Prostate gland (tissue), 2 donors: ENCODE measurements around the gene COTL1. TPM values are rescaled to one million over a fixed set of nuclear protein-coding genes. Genes with fewer than 3 reads are reported as not detected.

Experiments
- DNase-seq: peaks from one replicate; pipeline ENCODE4 v3.0.0-alpha.2; 2019; ENCODE audit warnings: low spot score
- H3K27ac ChIP-seq, 2 donors: fragments of 200-600 bp; sonication (generic); 2 replicates each; pipeline ENCODE4 v1.5.1; 2017 to 2019
- H3K27me3 ChIP-seq: fragments of 200-600 bp; sonication (generic); replicated peaks from 2 replicates; pipeline ENCODE4 v1.5.1; 2019; ENCODE audit not compliant: insufficient read depth
- H3K36me3 ChIP-seq, 2 donors: fragments of 200-600 bp; sonication (generic); 1 replicate in 1 of 2; 2 replicates in 1 of 2; pipeline versions ENCODE4 v1.5.1 to v1.8.1; 2017 to 2019
- H3K4me1 ChIP-seq: fragments of 200-600 bp; sonication (generic); replicated peaks from 2 replicates; pipeline ENCODE4 v1.5.1; 2019
- H3K4me3 ChIP-seq, 2 donors: fragments of 200-600 bp; sonication (generic); 2 replicates each; pipeline ENCODE4 v1.5.1; 2017 to 2019
- H3K9me3 ChIP-seq: fragments of 200-600 bp; sonication (generic); 2 replicates; pipeline ENCODE4 v1.5.1; 2017
- CTCF ChIP-seq, 4 experiments: fragments of 200-600 bp in 2 of 4; fragments of 450-650 bp in 2 of 4; sonication (generic) in 2 of 4; IDR thresholded peaks; 1 replicate in 3 of 4; 2 replicates in 1 of 4; pipeline ENCODE4 v1.5.1; 2016 to 2019; ENCODE audit warnings: antibody characterized with exemption in 4 of 4, mild to moderate bottlenecking in 2 of 4, moderate library complexity in 2 of 4
- POLR2A ChIP-seq: fragments of 450-650 bp; IDR thresholded peaks from one replicate; pipeline ENCODE4 v1.6.1; 2016; ENCODE audit warnings: antibody characterized with exemption, mild to moderate bottlenecking
- POLR2AphosphoS5 ChIP-seq: sonication (generic); formaldehyde crosslinking; IDR thresholded peaks from one replicate; pipeline ENCODE4 v1.6.1; 2017; ENCODE audit warnings: antibody characterized with exemption
- WGBS: methylation state at CpG from one replicate; pipeline ENCODE4 v1.1.5; 2018; 5-methylcytosine and 5-hydroxymethylcytosine counted together
- intact Hi-C: fragments of 100-400 bp; cut with DNase I; formaldehyde crosslinking; loops from one replicate; pipeline ENCODE4 v1.14.2; 2022
- total RNA-seq, 2 donors: library from RNA; depleted of rRNA; stranded (reverse); fragments of >200 nt; gene quantifications; one replicate each; pipeline ENCODE4 v1.1.0, GENCODE V29; 2016

COTL1 gene
- total RNA-seq, 2 donors from 2014 or later: 46.8 to 110 TPM

- no peaks in the 10 kb centered on the region for H3K9me3 ChIP-seq
- no peak overlapping the region for H3K4me3 ChIP-seq
- H3K27ac ChIP-seq: no peak overlapping the region
- TF ChIP-seq CTCF (IDR thresholded peaks at IDR 0.05) (no peak), POLR2A (no peak), POLR2AphosphoS5 (no peak)
- no peak for DNase-seq
- no peaks in the 10 kb centered on the region for H3K36me3 ChIP-seq
- intact Hi-C loops: no loop called here
- H3K27me3 ChIP-seq: no peaks in the 10 kb centered on the region
- no peaks in the 10 kb centered on the region for H3K4me1 ChIP-seq
- 87% methylated on average over 22 of the region's 22 CpGs for WGBS
Observed at GRCh38 chr16:84565669-84566495, 52.0 kb downstream of the COTL1 start.

GRCh38 chr16:84563786-84564420 lies 54.0 kb downstream of the COTL1 start:
- DNase-seq: no peak
- no peaks in the 10 kb centered on the region for H3K9me3 ChIP-seq
- no peak overlapping the region for H3K4me3 ChIP-seq
- no peaks in the 10 kb centered on the region for H3K4me1 ChIP-seq
- TF ChIP-seq POLR2A (no peak), POLR2AphosphoS5 (no peak), CTCF (IDR thresholded peaks at IDR 0.05) (no peak)
- 83% methylated on average over 13 of the region's 13 CpGs for WGBS
- no peaks in the 10 kb centered on the region for H3K27me3 ChIP-seq
- intact Hi-C loops: no loop called here
- no peaks in the 10 kb centered on the region for H3K36me3 ChIP-seq
- no peak overlapping the region for H3K27ac ChIP-seq

GRCh38 chr16:84563064-84563715 lies 54.7 kb downstream of the COTL1 start:
- Histone ChIP-seq H3K27ac (no peak overlapping the region), H3K9me3 (no peaks in the 10 kb centered on the region), H3K4me1 (no peaks in the 10 kb centered on the region), H3K27me3 (no peaks in the 10 kb centered on the region), H3K4me3 (no peak overlapping the region), H3K36me3 (no peaks in the 10 kb centered on the region)
- intact Hi-C loops: no loop called here
- DNase-seq: no peak
- TF ChIP-seq POLR2A (no peak), POLR2AphosphoS5 (no peak), CTCF (IDR thresholded peaks at IDR 0.05) (no peak)
- WGBS: 78% methylated on average over 7 of the region's 7 CpGs

DNA sequence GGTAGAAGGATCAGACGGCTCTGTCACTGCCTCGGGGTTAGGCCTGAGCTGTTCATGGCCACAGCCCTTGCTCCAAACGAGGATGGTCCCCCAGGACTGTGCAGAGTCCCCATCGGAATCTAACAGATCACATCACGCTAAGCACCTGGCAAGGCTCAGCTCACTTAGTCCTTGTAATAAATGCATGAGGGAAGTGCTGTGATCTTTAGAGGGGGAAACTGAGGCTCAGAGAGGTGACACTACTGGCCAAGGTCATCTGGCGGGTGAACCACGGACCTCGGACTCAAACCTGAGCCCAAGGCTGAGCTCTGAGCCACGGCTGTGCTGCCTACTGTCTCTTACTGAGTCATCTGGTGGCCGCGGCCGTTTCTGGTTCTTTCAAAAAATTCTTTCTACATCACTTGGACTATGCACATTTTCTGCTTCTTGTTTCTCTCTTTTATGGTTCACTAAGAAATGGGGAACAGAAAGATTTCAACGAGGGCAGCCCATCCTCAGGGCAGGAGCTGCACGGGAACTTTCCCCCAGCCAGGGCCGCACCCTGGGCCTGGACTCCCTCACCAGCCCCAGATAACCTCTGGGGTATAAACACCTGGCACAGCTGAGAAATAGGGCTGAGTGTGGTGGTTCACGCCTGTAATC lies 55.6 kb downstream of the COTL1 start:
- TF ChIP-seq CTCF (IDR thresholded peaks at IDR 0.05) (no peak), POLR2A (no peak), POLR2AphosphoS5 (no peak)
- H3K9me3 ChIP-seq: no peaks in the 10 kb centered on the region
- WGBS: 88% methylated on average over 16 of the region's 16 CpGs

More for the DNA sequence above, 55.6 kb downstream of the COTL1 start:
- Histone ChIP-seq H3K27me3 (no peaks in the 10 kb centered on the region), H3K4me3 (no peak overlapping the region), H3K36me3 (no peaks in the 10 kb centered on the region), H3K4me1 (no peaks in the 10 kb centered on the region), H3K27ac (no peak overlapping the region)
- intact Hi-C loops: no loop called here
- DNase-seq: no peak
